AG09319 (cell line): Measurements from ENCODE around the gene ADAMTS3.
A peak's percentile ranks its signal among the peaks of the same experiment; 100 is the strongest.

Experiments
- DNase-seq: peaks from one replicate; pipeline ENCODE4 v3.0.0-alpha.2; 2010; ENCODE audit warnings: low read depth; ENCODE audit errors: extremely low read depth
- CTCF ChIP-seq: IDR thresholded peaks from 2 replicates; pipeline ENCODE4 v1.5.1; 2011; ENCODE audit warnings: low read depth, mild to moderate bottlenecking, inconsistent platforms, low read length, moderate library complexity

Gene ADAMTS3

DNA sequence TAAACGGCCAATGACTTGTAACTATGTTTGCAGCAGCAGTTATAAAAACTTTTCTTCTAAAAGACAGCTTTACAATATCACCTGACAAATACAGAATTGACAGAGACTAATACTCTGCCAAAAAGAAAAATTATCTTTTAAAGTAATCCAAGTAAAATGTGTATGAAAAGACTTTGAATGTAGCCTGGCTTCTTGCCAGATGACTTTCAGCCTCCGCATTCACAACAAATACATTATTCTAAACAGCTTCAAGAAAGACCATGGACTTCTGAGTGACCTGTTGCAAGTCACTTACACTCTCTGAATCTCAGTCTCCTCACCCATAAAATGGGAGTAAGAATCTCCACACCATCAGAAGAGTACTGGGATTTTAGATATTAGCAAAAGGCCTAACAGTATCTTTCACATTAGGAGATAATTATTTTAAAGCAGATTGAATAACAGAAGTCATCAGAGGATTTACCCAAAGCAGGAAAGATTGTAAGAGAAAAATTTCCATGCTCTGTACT lies 2.5 kb downstream of the ADAMTS3 start:
- DNase-seq, result no peak
- TF ChIP-seq CTCF, result no peak

DNA sequence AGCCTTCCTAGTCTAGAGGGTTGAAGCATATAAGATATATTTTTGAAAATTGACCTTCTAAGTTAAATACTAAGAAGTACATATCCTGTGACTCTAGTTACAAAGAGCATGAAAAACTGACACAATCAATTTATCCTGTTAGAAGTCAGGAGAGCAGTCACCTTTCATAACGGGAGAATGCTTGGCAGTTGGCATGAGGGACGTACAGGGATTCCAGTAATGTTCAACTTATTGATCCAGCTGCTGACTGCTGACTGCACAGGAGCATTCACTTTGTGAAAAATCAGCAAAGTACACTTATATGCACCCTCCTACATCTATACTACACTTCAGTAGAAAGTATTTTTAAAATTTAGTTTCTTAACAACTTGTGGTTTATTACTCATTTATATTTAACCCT lies 4.2 kb downstream of the ADAMTS3 start:
- no peak for DNase-seq
- no peak for TF ChIP-seq CTCF

GRCh38 chr4:72564184-72564583 lies 4.8 kb downstream of the ADAMTS3 start:
- TF ChIP-seq CTCF, result no peak
- DNase-seq, result peak; percentile 44

- no peak for DNase-seq
- TF ChIP-seq CTCF, result no peak
These were observed 10.4 kb downstream of the ADAMTS3 start for GRCh38 chr4:72558655-72559054.

DNA sequence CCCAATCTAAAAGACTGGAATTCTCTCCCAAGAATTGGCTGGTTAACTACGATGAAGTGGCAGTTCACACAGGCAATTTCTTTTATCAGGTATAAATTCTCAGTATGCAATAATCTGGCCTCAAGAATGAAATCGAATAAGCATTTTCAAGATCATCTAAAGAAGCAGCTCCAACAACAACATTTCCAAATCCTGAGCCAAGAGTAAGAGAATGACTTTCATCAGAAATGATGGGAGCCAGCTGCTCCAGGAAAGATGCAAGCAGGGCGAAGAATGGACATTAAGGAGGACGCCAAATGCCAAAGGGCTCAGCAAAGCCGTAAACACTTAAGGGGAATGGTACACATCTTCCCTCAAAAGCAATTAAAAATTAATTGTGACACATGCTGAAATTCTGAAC lies 12.0 kb downstream of the ADAMTS3 start:
- TF ChIP-seq CTCF, result no peak
- no peak for DNase-seq

GRCh38 chr4:72555377-72555831 lies 13.6 kb downstream of the ADAMTS3 start:
- no peak for TF ChIP-seq CTCF
- DNase-seq, result no peak

DNA sequence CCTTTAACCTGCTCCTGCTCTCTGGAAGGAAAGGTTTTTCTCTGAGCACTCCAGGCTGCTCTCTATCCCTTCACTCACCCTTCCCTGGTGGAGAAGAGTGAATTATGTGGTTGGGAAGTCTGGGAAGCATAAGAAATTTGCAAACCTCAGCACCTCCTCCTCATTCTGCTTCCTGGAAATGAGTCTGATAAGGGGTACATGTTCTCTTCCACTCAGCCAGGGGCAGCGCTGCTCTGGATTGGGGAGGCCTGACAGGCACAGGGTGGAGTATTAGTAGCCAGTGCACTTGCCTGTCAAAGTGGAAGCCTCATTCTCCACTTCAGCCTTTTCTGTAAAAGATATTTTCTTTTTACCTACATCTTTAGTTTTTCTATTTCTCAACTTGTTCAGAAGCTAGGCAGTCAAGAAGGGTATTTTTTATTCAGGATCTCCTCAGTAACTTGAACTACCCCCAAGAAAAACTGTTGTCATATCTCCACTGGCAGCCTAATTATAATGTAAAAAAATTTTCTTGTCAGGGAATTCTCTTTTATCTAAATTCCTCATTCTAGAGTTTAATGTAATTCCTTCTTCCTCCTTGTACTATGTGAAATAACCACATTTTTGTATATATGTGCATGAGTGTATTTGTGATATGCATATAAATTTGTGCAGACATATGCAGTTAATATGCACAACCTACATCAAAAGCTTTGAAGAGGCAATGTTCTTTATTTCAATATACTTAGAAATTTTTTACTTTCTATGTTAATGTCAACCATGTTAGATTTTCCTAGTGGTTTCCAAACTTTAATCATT lies 15.3 kb downstream of the ADAMTS3 start:
- DNase-seq, result no peak
- TF ChIP-seq CTCF, result no peak
